Measurements from ENCODE around the gene GPC3.

The GPC3 gene

DNA sequence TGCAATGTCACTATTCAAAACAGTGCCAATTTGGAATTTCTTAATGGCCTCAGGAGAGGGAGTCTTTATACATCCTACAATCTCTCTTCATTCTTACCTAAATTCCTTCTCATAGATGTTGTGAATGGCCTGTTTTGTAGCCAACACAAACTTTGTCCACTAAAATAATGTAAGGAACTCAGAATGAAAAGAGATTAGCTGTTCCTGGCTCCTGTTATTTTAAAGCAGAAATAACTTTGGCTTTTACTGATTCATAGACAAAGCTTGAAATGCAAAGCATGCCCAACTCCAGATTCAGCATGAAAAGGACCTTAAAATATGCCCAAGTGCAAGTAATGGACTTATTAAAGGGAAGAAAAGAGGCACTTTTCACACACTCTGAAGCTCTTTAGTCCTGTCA is 424.1 kb downstream of the GPC3 start:
- H3K27me3 ChIP-seq (ENCODE audit: control insufficient read depth, insufficient read depth, low read length), result no peaks in the 10 kb centered on the region
- H3K9me3 ChIP-seq (ENCODE audit: control insufficient read depth, low read length), result no peaks in the 10 kb centered on the region
- no peaks in the 10 kb centered on the region for H3K36me3 ChIP-seq (ENCODE audit: control insufficient read depth, insufficient read depth, low read length)
- H3K4me3 ChIP-seq (ENCODE audit: low read length), result no peak overlapping the region
- no peak overlapping the region for H3K9ac ChIP-seq (ENCODE audit: low read length)
- H3K4me1 ChIP-seq (ENCODE audit: control insufficient read depth, insufficient read depth, low read length), result no peaks in the 10 kb centered on the region

DNA sequence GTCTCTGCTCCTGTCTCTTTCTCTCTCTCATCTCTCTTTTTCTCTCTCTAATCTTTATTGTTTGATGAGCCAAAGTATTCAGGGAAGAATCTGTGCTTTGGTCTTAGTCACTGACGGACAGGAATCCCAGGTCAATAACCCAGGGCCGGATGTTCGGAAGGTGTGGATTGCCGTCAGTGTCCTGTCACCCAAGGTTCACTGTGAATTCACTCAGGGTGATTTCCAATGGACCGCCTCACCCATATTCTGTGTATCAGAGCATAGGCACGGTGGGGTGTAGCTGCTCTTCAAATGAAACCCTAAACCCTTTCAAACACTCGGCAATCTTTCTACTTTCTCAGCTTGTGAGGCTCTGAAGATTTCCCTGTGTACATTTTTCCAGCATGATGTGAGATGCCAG is 425.5 kb downstream of the GPC3 start:
- H3K36me3 ChIP-seq (ENCODE audit: control insufficient read depth, insufficient read depth, low read length), result no peaks in the 10 kb centered on the region
- H3K9me3 ChIP-seq (ENCODE audit: control insufficient read depth, low read length), result no peaks in the 10 kb centered on the region
- H3K9ac ChIP-seq (ENCODE audit: low read length), result no peak overlapping the region
- no peaks in the 10 kb centered on the region for H3K4me1 ChIP-seq (ENCODE audit: control insufficient read depth, insufficient read depth, low read length)
- H3K4me3 ChIP-seq (ENCODE audit: low read length), result no peak overlapping the region
- no peaks in the 10 kb centered on the region for H3K27me3 ChIP-seq (ENCODE audit: control insufficient read depth, insufficient read depth, low read length)

DNA sequence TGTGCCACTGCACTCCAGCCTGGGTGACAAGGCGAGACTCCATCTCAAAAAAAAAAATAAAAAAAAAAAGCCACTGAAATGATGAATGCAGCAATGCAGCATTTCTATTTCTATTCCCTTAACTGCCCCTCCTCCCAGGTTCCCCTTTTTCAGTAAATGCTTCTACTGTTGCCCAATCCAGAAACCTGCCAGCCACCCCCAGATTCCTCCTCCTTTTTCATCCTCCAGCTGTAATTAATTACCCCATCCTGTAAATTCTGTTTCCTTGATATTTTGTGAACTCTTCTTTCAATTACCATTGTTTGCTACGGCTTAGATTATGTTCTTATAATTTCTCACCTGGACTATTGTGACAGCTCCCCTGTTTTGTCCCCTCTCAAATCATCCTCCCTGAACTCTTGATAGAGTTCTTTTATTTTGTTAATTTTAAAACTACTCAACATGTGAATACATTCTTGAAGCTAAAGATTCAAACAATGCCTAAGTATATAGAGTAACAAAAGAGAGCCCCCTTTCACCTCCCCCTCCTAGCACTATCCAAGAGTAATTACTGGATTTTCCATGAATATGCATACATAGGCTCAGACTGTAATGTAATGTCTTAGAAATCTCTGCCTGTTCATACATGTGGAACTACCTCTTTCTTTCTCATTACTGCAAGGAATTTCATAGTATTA is 429.5 kb downstream of the GPC3 start:
- no peaks in the 10 kb centered on the region for H3K9me3 ChIP-seq (ENCODE audit: control insufficient read depth, low read length)
- no peak overlapping the region for H3K4me3 ChIP-seq (ENCODE audit: low read length)
- H3K27me3 ChIP-seq (ENCODE audit: control insufficient read depth, insufficient read depth, low read length), result no peaks in the 10 kb centered on the region
- H3K4me1 ChIP-seq (ENCODE audit: control insufficient read depth, insufficient read depth, low read length), result no peaks in the 10 kb centered on the region
- no peaks in the 10 kb centered on the region for H3K36me3 ChIP-seq (ENCODE audit: control insufficient read depth, insufficient read depth, low read length)
- no peak overlapping the region for H3K9ac ChIP-seq (ENCODE audit: low read length)

DNA sequence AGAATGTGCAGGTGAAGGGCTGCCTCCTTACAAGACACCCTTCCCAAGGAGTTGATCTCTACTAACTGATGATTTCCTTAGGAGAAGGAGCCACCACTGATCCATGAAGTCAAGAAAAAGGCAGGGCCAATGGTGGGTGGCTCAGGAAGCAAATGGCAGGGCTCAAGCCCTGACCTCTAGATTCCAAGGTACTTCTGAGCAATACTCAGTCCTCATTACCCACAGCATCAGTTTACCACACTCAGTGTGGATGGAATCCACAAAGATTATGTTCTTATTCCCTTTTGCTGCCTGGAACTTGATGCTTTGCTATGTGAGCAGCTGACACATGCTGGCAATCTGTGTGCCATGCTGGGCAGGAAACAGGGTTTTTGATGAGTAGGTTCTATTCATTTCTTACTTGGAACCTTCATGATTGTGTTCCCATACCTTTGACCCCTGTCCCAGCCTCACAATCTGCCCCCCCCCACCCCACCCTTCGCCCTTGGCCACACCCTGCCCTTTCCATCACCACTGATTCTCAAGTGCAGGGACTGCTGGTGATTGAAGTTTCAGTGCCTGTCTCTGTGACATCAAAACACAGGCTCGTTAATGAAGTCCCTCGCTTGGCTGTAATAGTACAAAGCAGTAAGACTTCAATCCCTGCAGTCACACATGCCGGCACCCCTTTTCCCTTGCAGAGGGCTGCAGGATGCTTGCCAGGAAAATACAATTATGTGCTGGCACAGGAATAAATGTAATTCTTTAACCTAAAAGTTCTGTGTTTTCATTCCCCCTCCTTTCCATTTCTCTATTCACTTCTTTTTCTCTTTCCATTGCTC is 434.5 kb downstream of the GPC3 start:
- Histone ChIP-seq H3K36me3 (ENCODE audit: control insufficient read depth, insufficient read depth, low read length) (no peaks in the 10 kb centered on the region), H3K9ac (ENCODE audit: low read length) (no peak overlapping the region), H3K4me1 (ENCODE audit: control insufficient read depth, insufficient read depth, low read length) (no peaks in the 10 kb centered on the region), H3K27me3 (ENCODE audit: control insufficient read depth, insufficient read depth, low read length) (no peaks in the 10 kb centered on the region), H3K9me3 (ENCODE audit: control insufficient read depth, low read length) (no peaks in the 10 kb centered on the region), H3K4me3 (ENCODE audit: low read length) (no peak overlapping the region)

DNA sequence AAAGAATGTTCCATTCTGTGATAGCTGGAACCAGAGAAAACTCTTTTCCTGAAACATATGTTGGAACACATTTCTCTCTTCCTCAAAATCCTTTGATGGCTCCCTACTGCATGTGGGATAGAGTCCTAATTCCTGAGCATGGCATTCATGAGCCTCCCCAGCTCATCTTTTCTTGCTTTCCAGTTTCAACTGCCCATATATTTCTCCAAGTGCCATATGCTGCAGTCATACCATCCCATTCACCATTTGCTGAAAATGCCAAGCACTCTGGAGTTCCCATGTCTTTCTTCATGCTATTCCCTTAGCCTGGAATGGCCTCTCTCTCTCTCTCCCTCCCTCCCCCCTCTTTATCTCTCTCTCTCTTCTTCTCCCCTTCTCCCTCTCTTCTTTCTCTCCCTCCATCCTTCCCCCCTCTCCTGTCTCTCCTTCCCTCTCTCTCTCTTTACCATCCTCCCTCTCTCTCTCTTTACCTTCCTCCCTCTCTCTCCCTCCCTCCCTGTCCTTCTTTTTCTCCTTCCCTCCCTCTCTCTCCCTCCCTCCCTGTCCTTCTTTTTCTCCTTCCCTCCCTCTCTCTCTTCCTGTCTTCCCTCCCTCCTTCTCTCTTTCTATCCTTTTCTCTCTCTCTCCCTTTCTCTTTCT is 436.0 kb downstream of the GPC3 start:
- no peak overlapping the region for H3K4me3 ChIP-seq (ENCODE audit: low read length)
- H3K27me3 ChIP-seq (ENCODE audit: control insufficient read depth, insufficient read depth, low read length), result no peaks in the 10 kb centered on the region
- H3K36me3 ChIP-seq (ENCODE audit: control insufficient read depth, insufficient read depth, low read length), result no peaks in the 10 kb centered on the region
- no peaks in the 10 kb centered on the region for H3K4me1 ChIP-seq (ENCODE audit: control insufficient read depth, insufficient read depth, low read length)
- no peaks in the 10 kb centered on the region for H3K9me3 ChIP-seq (ENCODE audit: control insufficient read depth, low read length)
- H3K9ac ChIP-seq (ENCODE audit: low read length), result no peak overlapping the region

DNA sequence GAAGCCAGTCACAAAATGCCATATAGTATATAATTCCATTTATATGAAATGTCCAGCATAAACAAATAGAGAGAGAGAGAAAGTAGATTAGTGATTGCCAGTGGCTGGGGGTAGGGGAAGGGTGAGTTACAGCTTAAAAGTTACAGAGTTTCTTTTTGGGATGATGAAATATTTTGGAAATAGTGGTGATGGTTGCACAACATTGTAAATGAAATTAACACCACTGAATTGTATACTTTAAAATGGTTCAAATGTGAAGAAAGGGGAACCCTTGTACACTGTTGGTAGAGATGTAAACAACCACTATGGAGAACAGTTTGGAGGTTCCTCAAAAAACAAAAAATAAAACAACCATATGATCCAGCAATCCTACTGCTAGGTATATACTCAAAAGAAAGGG is 439.0 kb downstream of the GPC3 start:
- Histone ChIP-seq H3K4me3 (ENCODE audit: low read length) (no peak overlapping the region), H3K4me1 (ENCODE audit: control insufficient read depth, insufficient read depth, low read length) (no peaks in the 10 kb centered on the region), H3K36me3 (ENCODE audit: control insufficient read depth, insufficient read depth, low read length) (no peaks in the 10 kb centered on the region), H3K27me3 (ENCODE audit: control insufficient read depth, insufficient read depth, low read length) (no peaks in the 10 kb centered on the region), H3K9me3 (ENCODE audit: control insufficient read depth, low read length) (no peaks in the 10 kb centered on the region), H3K9ac (ENCODE audit: low read length) (no peak overlapping the region)

DNA sequence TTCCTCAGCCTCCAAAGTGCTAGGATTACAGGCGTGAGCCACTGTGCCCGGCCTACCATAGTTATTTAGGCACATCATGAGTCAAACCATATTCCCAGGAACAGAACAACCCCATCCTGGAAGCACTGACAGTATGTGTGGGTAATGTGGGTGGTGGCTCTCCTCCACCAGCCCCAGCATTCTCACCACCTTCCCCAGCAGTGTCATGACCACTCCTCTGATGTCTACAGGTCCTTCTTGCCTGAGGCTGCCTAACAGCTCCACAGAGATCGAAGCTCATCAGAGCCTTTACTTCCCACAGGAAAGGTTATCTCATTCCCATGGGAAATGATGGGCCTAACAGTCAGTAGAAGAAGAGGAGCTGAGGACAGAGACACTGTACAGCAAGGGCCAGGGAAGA is 440.6 kb downstream of the GPC3 start:
- Histone ChIP-seq H3K4me3 (ENCODE audit: low read length) (no peak overlapping the region), H3K9me3 (ENCODE audit: control insufficient read depth, low read length) (no peaks in the 10 kb centered on the region), H3K27me3 (ENCODE audit: control insufficient read depth, insufficient read depth, low read length) (no peaks in the 10 kb centered on the region), H3K9ac (ENCODE audit: low read length) (no peak overlapping the region), H3K36me3 (ENCODE audit: control insufficient read depth, insufficient read depth, low read length) (no peaks in the 10 kb centered on the region), H3K4me1 (ENCODE audit: control insufficient read depth, insufficient read depth, low read length) (no peaks in the 10 kb centered on the region)

DNA sequence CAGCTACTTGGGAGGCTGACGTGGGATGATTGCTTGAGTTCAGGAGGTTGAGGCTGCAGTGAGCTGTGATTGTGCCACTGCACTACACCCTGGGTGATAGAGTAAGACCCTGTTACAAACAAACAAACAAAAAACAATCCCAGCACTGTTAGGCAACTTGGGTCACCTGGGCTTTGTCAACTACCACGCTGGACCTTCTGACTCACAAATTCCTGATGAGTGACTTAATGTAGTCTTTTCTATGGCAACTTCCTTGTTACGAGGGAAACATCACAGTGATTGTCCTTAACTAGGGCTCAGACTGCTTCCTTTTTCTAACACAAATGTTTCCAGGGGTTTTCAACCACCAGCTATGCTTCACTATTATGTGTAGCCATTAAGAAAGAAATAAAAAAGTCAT is 441.3 kb downstream of the GPC3 start:
- no peaks in the 10 kb centered on the region for H3K27me3 ChIP-seq (ENCODE audit: control insufficient read depth, insufficient read depth, low read length)
- H3K4me3 ChIP-seq (ENCODE audit: low read length), result no peak overlapping the region
- no peaks in the 10 kb centered on the region for H3K36me3 ChIP-seq (ENCODE audit: control insufficient read depth, insufficient read depth, low read length)
- H3K9me3 ChIP-seq (ENCODE audit: control insufficient read depth, low read length), result no peaks in the 10 kb centered on the region
- no peak overlapping the region for H3K9ac ChIP-seq (ENCODE audit: low read length)
- no peaks in the 10 kb centered on the region for H3K4me1 ChIP-seq (ENCODE audit: control insufficient read depth, insufficient read depth, low read length)

DNA sequence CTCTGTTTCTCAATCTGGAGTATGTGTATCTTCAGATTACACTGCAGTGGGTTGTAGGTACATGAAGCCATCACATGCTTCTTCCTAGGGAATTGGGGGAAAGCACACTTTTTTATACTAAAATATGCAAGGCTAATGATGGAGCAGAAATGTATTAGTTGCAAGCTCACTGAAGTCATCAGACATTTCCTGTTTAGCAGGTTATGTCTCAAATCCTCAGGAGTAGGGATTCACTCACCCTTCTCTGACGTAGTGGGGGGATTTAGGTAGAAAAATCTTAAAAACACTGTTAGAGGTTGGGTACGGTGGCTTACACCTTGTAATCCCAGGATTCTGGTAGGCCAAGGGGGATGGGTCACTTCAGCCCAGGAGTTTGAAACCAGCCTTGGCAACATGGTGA is 441.7 kb downstream of the GPC3 start:
- H3K4me1 ChIP-seq (ENCODE audit: control insufficient read depth, insufficient read depth, low read length), result no peaks in the 10 kb centered on the region
- H3K4me3 ChIP-seq (ENCODE audit: low read length), result no peak overlapping the region
- no peaks in the 10 kb centered on the region for H3K9me3 ChIP-seq (ENCODE audit: control insufficient read depth, low read length)
- H3K36me3 ChIP-seq (ENCODE audit: control insufficient read depth, insufficient read depth, low read length), result no peaks in the 10 kb centered on the region
- no peaks in the 10 kb centered on the region for H3K27me3 ChIP-seq (ENCODE audit: control insufficient read depth, insufficient read depth, low read length)
- H3K9ac ChIP-seq (ENCODE audit: low read length), result no peak overlapping the region

DNA sequence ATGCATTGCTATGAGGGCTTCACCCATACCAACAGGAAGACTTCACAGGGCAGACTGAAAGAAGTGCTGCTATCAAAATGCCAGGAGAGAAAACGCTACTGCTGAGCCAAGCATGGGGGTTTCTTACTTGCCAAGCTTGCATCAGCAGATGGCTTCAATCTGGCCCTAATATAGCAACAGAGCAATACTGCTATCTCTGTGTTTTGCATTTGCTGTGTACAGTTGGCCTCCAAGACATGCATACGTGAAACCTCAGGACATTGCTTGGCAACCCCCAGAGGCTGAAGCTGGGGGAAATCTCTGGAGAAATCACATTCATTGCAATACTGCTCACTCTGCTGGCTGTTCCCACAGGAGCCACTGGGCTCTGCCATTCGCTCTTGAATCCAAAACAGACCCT is 442.9 kb downstream of the GPC3 start:
- H3K9me3 ChIP-seq (ENCODE audit: control insufficient read depth, low read length), result no peaks in the 10 kb centered on the region
- H3K4me3 ChIP-seq (ENCODE audit: low read length), result no peak overlapping the region
- H3K36me3 ChIP-seq (ENCODE audit: control insufficient read depth, insufficient read depth, low read length), result no peaks in the 10 kb centered on the region
- no peaks in the 10 kb centered on the region for H3K27me3 ChIP-seq (ENCODE audit: control insufficient read depth, insufficient read depth, low read length)
- no peak overlapping the region for H3K9ac ChIP-seq (ENCODE audit: low read length)
- H3K4me1 ChIP-seq (ENCODE audit: control insufficient read depth, insufficient read depth, low read length), result no peaks in the 10 kb centered on the region

DNA sequence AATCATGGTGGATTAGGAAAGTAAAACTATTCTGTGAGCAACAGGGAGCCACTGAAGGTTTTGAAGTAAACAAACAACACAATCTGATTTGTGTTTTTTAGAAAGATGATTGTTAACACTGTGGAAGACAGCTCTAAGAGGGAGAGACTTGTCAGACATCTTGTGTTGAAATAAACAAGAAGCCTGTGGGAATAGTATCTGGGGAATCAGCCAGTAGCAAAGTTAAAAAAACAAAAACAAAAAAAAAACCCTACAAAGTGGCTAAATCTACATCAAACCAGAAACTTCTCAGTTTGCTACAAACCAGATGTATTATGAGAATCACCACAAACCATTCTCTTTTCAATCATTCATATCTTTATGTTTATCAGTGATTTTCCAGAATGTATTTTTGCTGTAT is 444.4 kb downstream of the GPC3 start:
- no peak overlapping the region for H3K9ac ChIP-seq (ENCODE audit: low read length)
- H3K4me3 ChIP-seq (ENCODE audit: low read length), result no peak overlapping the region
- H3K36me3 ChIP-seq (ENCODE audit: control insufficient read depth, insufficient read depth, low read length), result no peaks in the 10 kb centered on the region
- H3K4me1 ChIP-seq (ENCODE audit: control insufficient read depth, insufficient read depth, low read length), result no peaks in the 10 kb centered on the region
- H3K27me3 ChIP-seq (ENCODE audit: control insufficient read depth, insufficient read depth, low read length), result no peaks in the 10 kb centered on the region
- no peaks in the 10 kb centered on the region for H3K9me3 ChIP-seq (ENCODE audit: control insufficient read depth, low read length)

DNA sequence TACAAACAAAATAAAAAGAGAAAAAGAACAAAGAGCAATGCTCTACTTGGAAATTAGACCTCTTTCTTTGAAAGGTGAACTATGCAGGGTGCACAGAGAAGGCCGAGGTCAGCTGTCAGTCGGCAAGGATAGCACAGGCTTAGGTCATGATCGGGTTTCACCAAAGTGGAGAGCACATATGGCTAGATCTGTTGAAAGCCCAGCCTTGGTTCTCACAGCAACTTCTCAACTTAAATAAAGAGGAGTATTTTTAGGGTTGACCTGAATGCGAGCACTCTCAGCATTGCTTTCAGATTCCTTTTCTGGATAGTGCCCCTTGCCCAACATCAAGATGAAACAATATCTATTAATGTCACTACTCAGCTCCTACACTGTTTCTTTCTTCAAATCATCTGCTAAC is 447.2 kb downstream of the GPC3 start:
- Histone ChIP-seq H3K4me1 (ENCODE audit: control insufficient read depth, insufficient read depth, low read length) (no peaks in the 10 kb centered on the region), H3K36me3 (ENCODE audit: control insufficient read depth, insufficient read depth, low read length) (no peaks in the 10 kb centered on the region), H3K9me3 (ENCODE audit: control insufficient read depth, low read length) (no peaks in the 10 kb centered on the region), H3K4me3 (ENCODE audit: low read length) (no peak overlapping the region), H3K27me3 (ENCODE audit: control insufficient read depth, insufficient read depth, low read length) (no peaks in the 10 kb centered on the region), H3K9ac (ENCODE audit: low read length) (no peak overlapping the region)

Measured in mucosa of stomach (tissue), 1 donor.